B cell (primary cell): Measurements from ENCODE around the gene QSOX1. TPM values are rescaled to one million over a fixed set of nuclear protein-coding genes. Genes with fewer than 3 reads are reported as not detected.

ENCODE experiments used
- ATAC-seq: fragments of 200-7000 bp; cut with Tn5 transposase; one replicate; pipeline ENCODE4 v1.10.0; 2021; ENCODE audit warnings: low read depth, mild to moderate bottlenecking, moderate number of reproducible peaks, moderate library complexity
- CTCF ChIA-PET: fragments of 350-600 bp; sonication (Branson Sonifier 250); formaldehyde crosslinking; loops from one replicate; lab custom pipeline; 2021; ENCODE audit warnings: antibody characterized with exemption, inconsistent platforms; lab: Charles Lee
- POLR2A ChIA-PET: fragments of 350-600 bp; sonication (Branson Sonifier 250); formaldehyde crosslinking; loops from one replicate; lab custom pipeline; 2021; ENCODE audit warnings: antibody characterized with exemption; lab: Charles Lee
- DNase-seq: peaks from one replicate; pipeline ENCODE4 v3.0.0; 2013
- H2AFZ ChIP-seq: 2 replicates; pipeline ENCODE4 v1.6.1; 2012; ENCODE audit warnings: mild to moderate bottlenecking, low read depth, low read length; ENCODE audit not compliant: insufficient read depth, poor library complexity, severe bottlenecking
- H3K27ac ChIP-seq, 2 donors: 1 replicate in 1 of 2; 2 replicates in 1 of 2; pipeline ENCODE4 v1.5.1; 2012 to 2013; ENCODE audit warnings: low read length in 2 of 2, mild to moderate bottlenecking in 2 of 2, moderate library complexity in 1 of 2
- H3K27me3 ChIP-seq, 4 experiments: fragments of 200-600 bp in 1 of 4; sonication (generic) in 1 of 4; replicated peaks in 1 of 4; 1 replicate in 2 of 4; 2 replicates in 2 of 4; pipeline versions ENCODE4 v1.6.1 to v1.7.0; 2013 to 2016; ENCODE audit warnings: low read length in 3 of 4, mild to moderate bottlenecking in 2 of 4, mixed read lengths in 1 of 4, moderate library complexity in 1 of 4; ENCODE audit not compliant: insufficient read depth in 4 of 4, control insufficient read depth in 3 of 4; ENCODE audit errors: control extremely low read depth in 1 of 4
- H3K36me3 ChIP-seq, 2 experiments: replicated peaks in 1 of 2; 1 replicate in 1 of 2; 2 replicates in 1 of 2; pipeline versions ENCODE4 v1.6.1 to v1.7.1; 2013; ENCODE audit warnings: low read length in 1 of 2; ENCODE audit not compliant: insufficient read depth in 2 of 2, control insufficient read depth in 1 of 2; ENCODE audit errors: control extremely low read depth in 1 of 2, extremely low read depth in 1 of 2
- H3K4me1 ChIP-seq, 2 donors: fragments of 200-600 bp in 1 of 2; sonication (generic) in 1 of 2; 1 replicate in 1 of 2; 2 replicates in 1 of 2; pipeline versions ENCODE4 v1.5.1 to v1.6.1; 2013 to 2017; ENCODE audit warnings: low read length in 2 of 2; ENCODE audit not compliant: control insufficient read depth in 2 of 2, insufficient read depth in 2 of 2
- H3K4me2 ChIP-seq: replicated peaks from 2 replicates; pipeline ENCODE3; 2012; ENCODE audit warnings: mild to moderate bottlenecking, low read depth, low read length; ENCODE audit not compliant: poor library complexity, severe bottlenecking
- H3K4me3 ChIP-seq, 5 experiments: fragments of 200-600 bp in 1 of 5; sonication (generic) in 1 of 5; 1 replicate in 3 of 5; 2 replicates in 2 of 5; pipeline versions ENCODE4 v1.5.1 to v1.7.0; 2011 to 2016; ENCODE audit warnings: low read length in 4 of 5, mild to moderate bottlenecking in 4 of 5, low read depth in 2 of 5, control low read depth in 1 of 5, moderate library complexity in 1 of 5; ENCODE audit not compliant: insufficient read depth in 1 of 5; ENCODE audit errors: control extremely low read depth in 1 of 5, extremely low read depth in 1 of 5
- H3K79me2 ChIP-seq: fragments of 200-600 bp; sonication (generic); one replicate; pipeline ENCODE4 v1.6.0; 2016; ENCODE audit warnings: low read length; ENCODE audit not compliant: control insufficient read depth, insufficient read depth
- H3K9ac ChIP-seq: fragments of 200-600 bp; sonication (generic); 2 replicates; pipeline ENCODE4 v1.6.1; 2017; ENCODE audit warnings: mild to moderate bottlenecking, low read length, moderate library complexity
- H3K9me3 ChIP-seq, 3 donors: one replicate each; pipeline versions ENCODE4 v1.6.1 to v1.7.1; 2013; ENCODE audit warnings: low read length in 2 of 3; ENCODE audit not compliant: control insufficient read depth in 2 of 3, insufficient read depth in 1 of 3; ENCODE audit errors: control extremely low read depth in 1 of 3
- H4K20me1 ChIP-seq: 2 replicates; pipeline ENCODE4 v1.6.0; 2012; ENCODE audit warnings: mild to moderate bottlenecking, low read length; ENCODE audit not compliant: insufficient read depth, control insufficient read depth, poor library complexity, severe bottlenecking
- H3K27ac Mint-ChIP-seq: one replicate; pipeline ENCODE4 v1.8.0; 2021; ENCODE audit warnings: mixed read lengths
- H3K27me3 Mint-ChIP-seq: one replicate; pipeline ENCODE4 v1.8.0; 2021; ENCODE audit warnings: mixed read lengths
- H3K4me1 Mint-ChIP-seq: one replicate; pipeline ENCODE4 v1.8.0; 2021; ENCODE audit warnings: mixed read lengths
- H3K4me3 Mint-ChIP-seq: one replicate; pipeline ENCODE4 v1.8.0; 2021; ENCODE audit warnings: mixed read lengths
- H3K9me3 Mint-ChIP-seq: one replicate; pipeline ENCODE4 v1.8.0; 2022; ENCODE audit warnings: mixed read lengths; ENCODE audit not compliant: insufficient read depth
- EZH2 ChIP-seq: IDR thresholded peaks from 2 replicates; pipeline ENCODE4 v1.6.1; 2012; ENCODE audit warnings: borderline replicate concordance, low read depth, mild to moderate bottlenecking, moderate library complexity, low read length; ENCODE audit not compliant: insufficient read depth, poor library complexity, severe bottlenecking
- WGBS: methylation state at CpG from one replicate; pipeline ENCODE4 v1.1.5; 2013; ENCODE audit warnings: missing lambda C conversion rate; ENCODE audit not compliant: insufficient coverage; 5-methylcytosine and 5-hydroxymethylcytosine counted together
- intact Hi-C: fragments of 100-400 bp; cut with micrococcal nuclease; formaldehyde crosslinking; loops from one replicate; pipeline ENCODE4 v1.10.0; 2022
- polyA plus RNA-seq: library from polyadenylated mRNA; depleted of rRNA; stranded (reverse); fragments of >200 nt; gene quantifications from 2 replicates; pipeline ENCODE4 v1.2.3, GENCODE V29; 2012
- total RNA-seq, 2 donors: library from RNA; stranded (reverse); fragments of 120-200 nt in 1 of 2; gene quantifications; 1 replicate in 1 of 2; 2 replicates in 1 of 2; pipeline versions ENCODE4 v1.2.3 to v1.2.4, GENCODE V29; 2013 to 2022
- TF ChIP-seq, protein P1 (sequence below): fragments of 200-600 bp; IDR thresholded peaks from one replicate; pipeline ENCODE4 v1.8.0; 2022; ENCODE audit warnings: antibody characterized with exemption, mild to moderate bottlenecking

QSOX1 gene
- total and polyA plus RNA-seq, 2 donors (not counting 1 experiment from before 2014, with no cell fraction given) = 11.4 to 20.6 TPM

DNA sequence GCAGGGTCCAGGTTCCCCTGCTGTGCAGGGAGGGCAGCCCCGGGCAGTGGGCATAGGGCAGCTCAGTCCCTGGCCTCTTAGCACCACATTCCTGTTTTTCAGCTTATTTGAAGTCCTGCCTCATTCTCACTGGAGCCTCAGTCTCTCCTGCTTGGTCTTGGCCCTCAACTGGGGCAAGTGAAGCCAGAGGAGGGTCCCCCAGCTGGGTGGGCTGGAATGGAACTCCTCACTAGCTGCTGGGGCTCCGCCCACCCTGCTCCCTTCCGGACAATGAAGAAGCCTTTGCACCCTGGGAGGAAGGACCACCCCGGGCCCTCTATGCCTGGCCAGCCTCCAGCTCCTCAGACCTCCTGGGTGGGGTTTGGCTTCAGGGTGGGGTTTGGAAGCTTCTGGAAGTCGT, 42.6 kb downstream of the QSOX1 start:
- no peak overlapping the region for H3K27ac ChIP-seq
- Mint-ChIP-seq H3K9me3 (no peaks in the 10 kb centered on the region), H3K27me3 (no peaks in the 10 kb centered on the region), H3K4me1 (no peaks in the 10 kb centered on the region), H3K27ac (no peak overlapping the region), H3K4me3 (no peak overlapping the region)
- ChIA-PET CTCF (interaction anchor here (2.8 kb wide), 1 partner anchor 18 kb away, joined by 12 read pairs; no protein-coding TSS in a partner anchor), POLR2A (interaction anchor here (0.6 kb wide), 1 partner anchor 1239 kb away, joined by 3 read pairs; no protein-coding TSS in a partner anchor)
- intact Hi-C loops = no loop called here
- no peak overlapping the region for H3K9ac ChIP-seq
- ATAC-seq (no peak), DNase-seq (no peak)
- no peaks in the 10 kb centered on the region for H3K9me3 ChIP-seq
- no peak overlapping the region for H3K4me3 ChIP-seq
- H3K79me2 ChIP-seq = no peaks in the 10 kb centered on the region
- H4K20me1 ChIP-seq = no peaks in the 10 kb centered on the region
- H2AFZ ChIP-seq = no peak overlapping the region
- H3K4me2 ChIP-seq = no peak overlapping the region
- no peaks in the 10 kb centered on the region for H3K4me1 ChIP-seq
- no peaks in the 10 kb centered on the region for H3K27me3 ChIP-seq
- WGBS = 98% methylated on average over 4 of the region's 5 CpGs
- TF ChIP-seq, protein P1, sequence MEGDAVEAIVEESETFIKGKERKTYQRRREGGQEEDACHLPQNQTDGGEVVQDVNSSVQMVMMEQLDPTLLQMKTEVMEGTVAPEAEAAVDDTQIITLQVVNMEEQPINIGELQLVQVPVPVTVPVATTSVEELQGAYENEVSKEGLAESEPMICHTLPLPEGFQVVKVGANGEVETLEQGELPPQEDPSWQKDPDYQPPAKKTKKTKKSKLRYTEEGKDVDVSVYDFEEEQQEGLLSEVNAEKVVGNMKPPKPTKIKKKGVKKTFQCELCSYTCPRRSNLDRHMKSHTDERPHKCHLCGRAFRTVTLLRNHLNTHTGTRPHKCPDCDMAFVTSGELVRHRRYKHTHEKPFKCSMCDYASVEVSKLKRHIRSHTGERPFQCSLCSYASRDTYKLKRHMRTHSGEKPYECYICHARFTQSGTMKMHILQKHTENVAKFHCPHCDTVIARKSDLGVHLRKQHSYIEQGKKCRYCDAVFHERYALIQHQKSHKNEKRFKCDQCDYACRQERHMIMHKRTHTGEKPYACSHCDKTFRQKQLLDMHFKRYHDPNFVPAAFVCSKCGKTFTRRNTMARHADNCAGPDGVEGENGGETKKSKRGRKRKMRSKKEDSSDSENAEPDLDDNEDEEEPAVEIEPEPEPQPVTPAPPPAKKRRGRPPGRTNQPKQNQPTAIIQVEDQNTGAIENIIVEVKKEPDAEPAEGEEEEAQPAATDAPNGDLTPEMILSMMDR = no peak
- TF ChIP-seq EZH2 = no peak
- no peaks in the 10 kb centered on the region for H3K36me3 ChIP-seq

- DNase-seq = no peak
- POLR2A ChIA-PET = no interaction called here
- H3K27me3 Mint-ChIP-seq = no peaks in the 10 kb centered on the region
Observed at GRCh38 chr1:180198196-180198595, 43.5 kb downstream of the QSOX1 start.

More at GRCh38 chr1:180198196-180198595, 43.5 kb downstream of the QSOX1 start:
- no peak overlapping the region for H3K4me3 Mint-ChIP-seq
- Histone ChIP-seq H3K4me3 (no peak overlapping the region), H2AFZ (no peak overlapping the region), H3K4me1 (no peaks in the 10 kb centered on the region), H3K4me2 (no peak overlapping the region), H3K79me2 (no peaks in the 10 kb centered on the region), H3K27ac (no peak overlapping the region), H3K36me3 (no peaks in the 10 kb centered on the region), H4K20me1 (no peaks in the 10 kb centered on the region), H3K9me3 (no peaks in the 10 kb centered on the region), H3K9ac (no peak overlapping the region), H3K27me3 (no peaks in the 10 kb centered on the region)
- TF ChIP-seq EZH2 = no peak
- TF ChIP-seq, protein P1 = no peak
- CTCF ChIA-PET = interaction anchor here (2.8 kb wide), 1 partner anchor 19 kb away, joined by 12 read pairs; no protein-coding TSS in a partner anchor
- intact Hi-C loops = no loop called here
- no peak overlapping the region for H3K27ac Mint-ChIP-seq
- ATAC-seq = no peak
- H3K4me1 Mint-ChIP-seq = no peaks in the 10 kb centered on the region
- 98% methylated on average over 4 of the region's 4 CpGs for WGBS
- H3K9me3 Mint-ChIP-seq = no peaks in the 10 kb centered on the region
